T-cell (primary cell): ENCODE data around the gene MBP. TPM values are rescaled to one million over a fixed set of nuclear protein-coding genes. Genes with fewer than 3 reads are reported as not detected.

Experiments
- ATAC-seq, 4 experiments: fragments of 200-7000 bp in 3 of 4; fragments of 150-1000 bp in 1 of 4; cut with Tn5 transposase; replicated peaks in 1 of 4; 1 replicate in 3 of 4; 2 replicates in 1 of 4; pipeline ENCODE4 v1.10.0; 2021; ENCODE audit warnings: moderate library complexity in 3 of 4, mild to moderate bottlenecking in 2 of 4, moderate number of reproducible peaks in 1 of 4
- CTCF ChIA-PET, 2 donors: fragments of 300-600 bp; sonication (Branson Sonifier 250); formaldehyde crosslinking; loops; one replicate each; lab custom pipeline; 2022; ENCODE audit warnings: antibody characterized with exemption in 2 of 2; lab: Charles Lee
- POLR2A ChIA-PET, 2 donors: fragments of 300-600 bp; sonication (Branson Sonifier 250); formaldehyde crosslinking; loops; one replicate each; lab custom pipeline; 2022; ENCODE audit warnings: antibody characterized with exemption in 2 of 2; lab: Charles Lee
- DNase-seq, 35 experiments: peaks; one replicate each; pipeline versions ENCODE4 v3.0.0 to v3.0.0-alpha.2; 2013 to 2023
- H3K27ac ChIP-seq: one replicate; pipeline ENCODE4 v1.5.1; 2013; ENCODE audit warnings: low read length
- H3K27me3 ChIP-seq, 2 experiments: replicated peaks in 1 of 2; 1 replicate in 1 of 2; 2 replicates in 1 of 2; pipeline versions ENCODE4 v1.6.1 to v1.7.0; 2013; ENCODE audit warnings: low read length in 1 of 2, mixed read lengths in 1 of 2; ENCODE audit not compliant: control insufficient read depth in 2 of 2, insufficient read depth in 2 of 2; ENCODE audit errors: extremely low read depth in 1 of 2
- H3K36me3 ChIP-seq, 2 donors: 1 replicate in 1 of 2; 2 replicates in 1 of 2; pipeline versions ENCODE4 v1.6.1 to v1.7.0; 2013; ENCODE audit warnings: low read length in 1 of 2; ENCODE audit not compliant: control insufficient read depth in 2 of 2, insufficient read depth in 1 of 2; ENCODE audit errors: extremely low read depth in 1 of 2
- H3K4me1 ChIP-seq, 2 experiments: 1 replicate in 1 of 2; 2 replicates in 1 of 2; pipeline versions ENCODE4 v1.6.1 to v1.7.0; 2013; ENCODE audit warnings: low read length in 2 of 2, mixed read lengths in 1 of 2; ENCODE audit not compliant: insufficient read depth in 2 of 2, control insufficient read depth in 1 of 2; ENCODE audit errors: extremely low read depth in 1 of 2
- H3K4me3 ChIP-seq, 2 donors: 1 replicate in 1 of 2; 2 replicates in 1 of 2; pipeline versions ENCODE4 v1.5.1 to v1.7.0; 2013; ENCODE audit warnings: mild to moderate bottlenecking in 2 of 2, low read length in 1 of 2, moderate library complexity in 1 of 2; ENCODE audit not compliant: control insufficient read depth in 1 of 2; ENCODE audit errors: extremely low read depth in 1 of 2
- H3K9me3 ChIP-seq: 2 replicates; pipeline ENCODE4 v1.7.0; 2013
- H3K27ac Mint-ChIP-seq, 2 donors: one replicate each; pipeline ENCODE4 v1.8.0; 2020 to 2021; ENCODE audit warnings: mild to moderate bottlenecking in 2 of 2, mixed read lengths in 2 of 2
- H3K27me3 Mint-ChIP-seq, 2 donors: one replicate each; pipeline ENCODE4 v1.8.0; 2021 to 2022; ENCODE audit warnings: mixed read lengths in 2 of 2
- H3K36me3 Mint-ChIP-seq: one replicate; pipeline ENCODE4 v1.8.0; 2021; ENCODE audit warnings: mixed read lengths
- H3K4me1 Mint-ChIP-seq, 3 donors: one replicate each; pipeline ENCODE4 v1.8.0; 2020 to 2022; ENCODE audit warnings: mixed read lengths in 3 of 3, mild to moderate bottlenecking in 1 of 3
- H3K4me3 Mint-ChIP-seq, 3 donors: one replicate each; pipeline ENCODE4 v1.8.0; 2020 to 2022; ENCODE audit warnings: mild to moderate bottlenecking in 3 of 3, mixed read lengths in 3 of 3, moderate library complexity in 3 of 3
- H3K9me3 Mint-ChIP-seq, 3 donors: one replicate each; pipeline ENCODE4 v1.8.0; 2020 to 2022; ENCODE audit warnings: mixed read lengths in 3 of 3
- WGBS: methylation state at CpG from one replicate; pipeline ENCODE4 v1.1.5; 2013; ENCODE audit warnings: missing lambda C conversion rate; ENCODE audit not compliant: insufficient coverage; 5-methylcytosine and 5-hydroxymethylcytosine counted together
- total RNA-seq, 35 experiments: library from RNA in 6 of 35; stranded (reverse) in 6 of 35; fragments of 120-200 nt in 1 of 35; gene quantifications; one replicate each; pipeline versions ENCODE4 v1.2.1 to v1.2.4 and lab custom pipeline; 2013 to 2026

MBP gene
- total RNA-seq, 5 donors from 2014 or later (not counting 1 experiment from before 2014, with no cell fraction given) = 114 to 185 (median 152) TPM

- POLR2A ChIA-PET = no interaction called here
- no peak for ATAC-seq
Observed at GRCh38 chr18:76960528-76961035, 172.0 kb downstream of the MBP start.

GRCh38 chr18:76959605-76960004, 173.0 kb downstream of the MBP start:
- Histone ChIP-seq H3K4me1 (no peaks in the 10 kb centered on the region), H3K4me3 (no peak overlapping the region), H3K27ac (no peak overlapping the region), H3K36me3 (peaks cover 27 to 55% of the 10 kb centered on the region in 2 donors), H3K9me3 (no peaks in the 10 kb centered on the region), H3K27me3 (no peaks in the 10 kb centered on the region)
- WGBS = 97% methylated on average over 8 of the region's 8 CpGs
- ChIA-PET CTCF (interaction anchor here in 1 of 2 donors (1.7 kb wide), 1 partner anchor 14 kb away, joined by 3 read pairs; no protein-coding TSS in a partner anchor), POLR2A (no interaction called here)
- Mint-ChIP-seq H3K27me3 (no peaks in the 10 kb centered on the region), H3K4me3 (no peak overlapping the region), H3K36me3 (peaks cover 69% of the 10 kb centered on the region), H3K9me3 (no peaks in the 10 kb centered on the region), H3K27ac (no peak overlapping the region), H3K4me1 (peaks cover 22 to 28% (median 27%) of the 10 kb centered on the region in 3 donors)
- DNase-seq = no peak
- no peak for ATAC-seq

More at GRCh38 chr18:76960528-76961035, 172.0 kb downstream of the MBP start:
- Mint-ChIP-seq H3K9me3 (no peaks in the 10 kb centered on the region), H3K4me1 (peaks cover 30 to 37% (median 31%) of the 10 kb centered on the region in 3 donors), H3K27ac (no peak overlapping the region), H3K4me3 (no peak overlapping the region), H3K36me3 (peaks cover 76% of the 10 kb centered on the region), H3K27me3 (no peaks in the 10 kb centered on the region)
- no peaks in the 10 kb centered on the region for H3K4me1 ChIP-seq
- no peak for DNase-seq
- no peaks in the 10 kb centered on the region for H3K9me3 ChIP-seq
- no peaks in the 10 kb centered on the region for H3K27me3 ChIP-seq
- WGBS = 98% methylated on average over 16 of the region's 16 CpGs
- H3K4me3 ChIP-seq = no peak overlapping the region
- peaks cover 24 to 58% of the 10 kb centered on the region in 2 donors for H3K36me3 ChIP-seq
- CTCF ChIA-PET = no interaction called here
- H3K27ac ChIP-seq = no peak overlapping the region

- ATAC-seq = no peak
- H3K9me3 Mint-ChIP-seq = no peaks in the 10 kb centered on the region
- H3K27ac Mint-ChIP-seq = no peak overlapping the region
- ChIA-PET CTCF (interaction anchor here in 1 of 2 donors (0.7 to 1.7 kb wide), 2 partner anchors 13 to 155 kb away, joined by 3 read pairs; no protein-coding TSS in a partner anchor), POLR2A (no interaction called here)
- H3K36me3 ChIP-seq = peaks cover 27 to 56% of the 10 kb centered on the region in 2 donors
- DNase-seq = no peak
- H3K27me3 ChIP-seq = no peaks in the 10 kb centered on the region
- H3K36me3 Mint-ChIP-seq = peaks cover 74% of the 10 kb centered on the region
- 84% methylated on average over 11 of the region's 16 CpGs for WGBS
- H3K4me3 Mint-ChIP-seq = no peak overlapping the region
- no peaks in the 10 kb centered on the region for H3K27me3 Mint-ChIP-seq
- no peak overlapping the region for H3K27ac ChIP-seq
- H3K4me1 Mint-ChIP-seq = peaks cover 16 to 22% (median 22%) of the 10 kb centered on the region in 3 donors
- H3K4me3 ChIP-seq = no peak overlapping the region
- H3K9me3 ChIP-seq = no peaks in the 10 kb centered on the region
- H3K4me1 ChIP-seq = no peaks in the 10 kb centered on the region
Observed at GRCh38 chr18:76958692-76959341, 173.8 kb downstream of the MBP start.

- no peaks in the 10 kb centered on the region for H3K27me3 Mint-ChIP-seq
- H3K4me3 Mint-ChIP-seq = peak overlapping the region in 1 of 3 donors; percentile 2
- peaks cover 5 to 11% (median 10%) of the 10 kb centered on the region in 3 donors for H3K4me1 Mint-ChIP-seq
- ChIA-PET POLR2A (no interaction called here), CTCF (no interaction called here)
- H3K36me3 Mint-ChIP-seq = peaks cover 73% of the 10 kb centered on the region
- 99% methylated on average over 10 of the region's 18 CpGs for WGBS
- Histone ChIP-seq H3K36me3 (peaks cover 33 to 66% of the 10 kb centered on the region in 2 donors), H3K4me1 (no peaks in the 10 kb centered on the region), H3K27ac (no peak overlapping the region), H3K4me3 (no peak overlapping the region), H3K27me3 (no peaks in the 10 kb centered on the region), H3K9me3 (no peaks in the 10 kb centered on the region)
- no peak for ATAC-seq
- no peak for DNase-seq
- H3K9me3 Mint-ChIP-seq = no peaks in the 10 kb centered on the region
- no peak overlapping the region for H3K27ac Mint-ChIP-seq
Observed at GRCh38 chr18:76957384-76958355, 174.9 kb downstream of the MBP start.

GRCh38 chr18:76956648-76957047, 175.9 kb downstream of the MBP start:
- no peak for ATAC-seq

GRCh38 chr18:76955524-76956170, 176.9 kb downstream of the MBP start:
- H3K27ac Mint-ChIP-seq = no peak overlapping the region
- Histone ChIP-seq H3K9me3 (no peaks in the 10 kb centered on the region), H3K36me3 (peaks cover 34 to 74% of the 10 kb centered on the region in 2 donors), H3K27me3 (no peaks in the 10 kb centered on the region), H3K4me3 (no peak overlapping the region), H3K4me1 (no peaks in the 10 kb centered on the region), H3K27ac (no peak overlapping the region)
- peaks cover 72% of the 10 kb centered on the region for H3K36me3 Mint-ChIP-seq
- no peak for DNase-seq
- H3K27me3 Mint-ChIP-seq = no peaks in the 10 kb centered on the region
- POLR2A ChIA-PET = no interaction called here
- peaks cover 0 to 9% (median 8%) of the 10 kb centered on the region in 3 donors for H3K4me1 Mint-ChIP-seq
- CTCF ChIA-PET = no interaction called here
- no peak overlapping the region for H3K4me3 Mint-ChIP-seq
- 98% methylated on average over 28 of the region's 28 CpGs for WGBS
- ATAC-seq = no peak
- H3K9me3 Mint-ChIP-seq = no peaks in the 10 kb centered on the region

More at GRCh38 chr18:76956648-76957047, 175.9 kb downstream of the MBP start:
- Histone ChIP-seq H3K9me3 (no peaks in the 10 kb centered on the region), H3K27me3 (no peaks in the 10 kb centered on the region), H3K4me1 (no peaks in the 10 kb centered on the region), H3K27ac (no peak overlapping the region), H3K4me3 (no peak overlapping the region), H3K36me3 (peaks cover 35 to 72% of the 10 kb centered on the region in 2 donors)
- no peak for DNase-seq
- POLR2A ChIA-PET = no interaction called here
- H3K4me1 Mint-ChIP-seq = peaks cover 0 to 2% (median 2%) of the 10 kb centered on the region in 3 donors
- H3K27ac Mint-ChIP-seq = no peak overlapping the region
- WGBS = 91% methylated on average over 4 of the region's 11 CpGs
- CTCF ChIA-PET = no interaction called here
- no peak overlapping the region for H3K4me3 Mint-ChIP-seq
- no peaks in the 10 kb centered on the region for H3K9me3 Mint-ChIP-seq
- H3K27me3 Mint-ChIP-seq = no peaks in the 10 kb centered on the region
- peaks cover 72% of the 10 kb centered on the region for H3K36me3 Mint-ChIP-seq
